GM12875 (cell line): ENCODE data around the gene DTD2.
A peak's percentile ranks its signal among the peaks of the same experiment; 100 is the strongest.

Experiments used
- H3K4me3 ChIP-seq: one replicate; pipeline ENCODE4 v1.5.1; 2011; ENCODE audit warnings: low read depth, low read length, control low read depth
- CTCF ChIP-seq: IDR thresholded peaks from 2 replicates; pipeline ENCODE4 v1.5.1; 2011; ENCODE audit warnings: low read depth, mild to moderate bottlenecking, control low read depth, inconsistent platforms, low read length, moderate library complexity, borderline replicate concordance; ENCODE audit not compliant: insufficient read depth

Gene DTD2

DNA sequence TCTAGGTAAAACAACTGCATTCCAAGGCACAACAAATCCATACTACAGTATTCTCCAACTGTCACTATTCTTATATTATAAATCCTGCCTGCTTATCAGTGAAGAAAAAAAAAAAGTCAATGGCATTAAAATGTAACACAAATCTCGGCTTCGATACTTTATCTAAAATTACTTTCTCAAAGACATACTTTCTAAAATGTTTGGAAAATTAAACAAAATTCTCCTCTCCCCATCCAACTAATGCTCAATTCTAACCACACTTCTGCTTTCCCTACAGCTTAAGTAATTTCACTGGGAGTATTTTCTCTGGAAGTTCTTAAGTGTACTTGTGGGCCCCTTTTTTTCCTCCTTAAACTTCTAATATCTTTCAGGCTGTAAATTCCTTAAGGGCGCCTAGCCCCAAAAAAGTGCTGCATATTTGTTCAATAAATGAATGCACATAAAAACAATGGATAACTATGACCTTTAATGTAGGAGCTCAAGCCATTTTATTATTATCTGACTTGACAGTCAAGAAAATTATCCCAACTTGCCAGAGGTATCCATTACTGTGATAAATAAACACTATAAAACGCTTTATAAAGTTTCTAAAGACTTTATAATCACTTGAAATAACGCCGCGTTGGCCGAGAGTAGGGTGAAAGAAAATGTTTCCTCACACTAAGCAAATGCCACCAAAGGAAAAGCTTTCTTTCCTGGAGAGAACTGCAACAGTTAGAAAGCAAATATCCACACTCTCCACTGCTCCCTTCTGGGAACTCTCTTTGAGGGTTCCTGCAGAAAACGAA, 37.9 kb downstream of the DTD2 start:
- H3K4me3 ChIP-seq: peak overlapping the region; percentile 71
- no peak for TF ChIP-seq CTCF

DNA sequence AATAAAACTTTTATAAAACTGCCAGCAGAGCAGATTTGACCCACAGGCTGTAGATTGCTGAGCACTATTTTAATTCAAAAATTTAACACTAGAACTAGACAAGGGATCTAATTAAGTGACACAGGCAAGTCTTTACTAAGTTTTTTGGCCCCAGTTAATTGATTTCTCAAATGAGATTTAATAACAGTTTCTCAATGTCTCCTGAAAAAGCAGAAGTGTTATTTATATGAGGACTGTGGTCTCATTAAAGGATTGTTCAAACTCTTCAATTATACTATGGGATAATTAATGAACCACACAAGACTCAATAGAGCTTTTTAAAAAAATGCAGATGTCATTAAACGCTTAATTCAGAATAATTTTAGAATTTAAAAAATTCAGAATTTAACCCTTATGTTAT, 38.9 kb downstream of the DTD2 start:
- H3K4me3 ChIP-seq: no peak overlapping the region
- no peak for TF ChIP-seq CTCF

GRCh38 chr14:31414190-31414833, 43.0 kb downstream of the DTD2 start:
- no peak for TF ChIP-seq CTCF

DNA sequence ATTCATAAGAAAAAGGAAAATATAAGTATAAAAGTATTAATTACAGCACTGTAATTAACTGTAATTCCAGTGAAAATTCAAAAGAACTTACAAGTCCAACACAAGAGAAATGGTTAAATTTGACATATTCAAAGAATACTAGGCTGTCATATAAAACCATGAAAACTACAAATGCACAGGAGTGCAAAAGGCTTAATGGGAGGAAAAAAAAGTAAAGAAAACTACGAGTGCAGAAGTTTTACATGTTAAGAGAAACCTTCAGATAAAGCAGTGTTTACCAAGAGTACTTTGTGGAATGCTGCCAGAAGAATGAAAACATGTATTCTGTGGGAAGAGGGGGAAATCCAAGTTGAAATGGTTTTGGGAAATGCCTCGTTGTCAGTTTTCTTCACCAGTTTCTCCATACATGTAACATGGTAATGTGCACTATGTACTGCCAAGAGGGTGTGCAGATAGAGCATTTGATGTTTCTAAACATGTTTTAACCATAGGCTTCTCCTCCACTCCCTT, 46.0 kb downstream of the DTD2 start:
- TF ChIP-seq CTCF: no peak
- no peak overlapping the region for H3K4me3 ChIP-seq

More at GRCh38 chr14:31414190-31414833, 43.0 kb downstream of the DTD2 start:
- H3K4me3 ChIP-seq: no peak overlapping the region

GRCh38 chr14:31410048-31410650, 47.2 kb downstream of the DTD2 start:
- no peak for TF ChIP-seq CTCF
- H3K4me3 ChIP-seq: no peak overlapping the region

GRCh38 chr14:31408421-31408820, 48.9 kb downstream of the DTD2 start:
- H3K4me3 ChIP-seq: no peak overlapping the region
- TF ChIP-seq CTCF: no peak
